ENCODE data around the gene ELAC2.

The ELAC2 gene

DNA sequence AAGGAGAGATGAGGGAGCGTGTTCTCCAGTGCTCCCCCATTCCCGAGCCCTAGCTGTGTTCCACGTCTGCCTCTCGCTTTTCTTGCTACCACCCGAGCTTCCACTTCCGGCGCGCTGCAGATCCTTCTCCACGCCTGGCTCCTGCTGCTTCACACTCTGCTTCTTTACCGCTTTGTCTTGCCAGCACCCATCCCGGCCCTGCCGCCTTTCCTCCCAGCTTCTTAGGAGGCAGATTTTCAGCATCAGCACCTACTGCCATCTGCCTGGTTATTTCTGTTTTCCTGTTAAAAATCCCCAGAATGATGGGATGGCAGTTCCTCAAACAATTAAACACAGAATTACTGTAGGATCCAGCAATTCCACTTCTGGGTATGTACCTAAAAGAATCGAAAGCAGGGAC, 64.7 kb downstream of the ELAC2 start:
- no peak for TF ChIP-seq CTCF (IDR thresholded peaks at IDR 0.05; ENCODE audit: insufficient read depth, low read depth, low read length, missing control alignments)
- DNase-seq (ENCODE audit: low read depth) = no peak
- no peak overlapping the region for H3K4me3 ChIP-seq (ENCODE audit: low read depth, low read length)

GRCh38 chr17:12952012-12952411, 65.8 kb downstream of the ELAC2 start:
- DNase-seq (ENCODE audit: low read depth) = no peak
- TF ChIP-seq CTCF (IDR thresholded peaks at IDR 0.05; ENCODE audit: insufficient read depth, low read depth, low read length, missing control alignments) = no peak
- no peak overlapping the region for H3K4me3 ChIP-seq (ENCODE audit: low read depth, low read length)

GRCh38 chr17:12947047-12947446, 70.8 kb downstream of the ELAC2 start:
- DNase-seq (ENCODE audit: low read depth) = no peak
- no peak for TF ChIP-seq CTCF (IDR thresholded peaks at IDR 0.05; ENCODE audit: insufficient read depth, low read depth, low read length, missing control alignments)
- H3K4me3 ChIP-seq (ENCODE audit: low read depth, low read length) = no peak overlapping the region

Data from GM12865 (cell line).